WTC11 (cell line): Measurements from ENCODE around the gene KIDINS220. TPM values are rescaled to one million over a fixed set of nuclear protein-coding genes. Genes with fewer than 3 reads are reported as not detected.
A peak's percentile ranks its signal among the peaks of the same experiment; 100 is the strongest.

Experiments used
- ATAC-seq: fragments of 200-7000 bp; cut with Tn5 transposase; 2 replicates; pipeline ENCODE4 v1.10.0; 2021; ENCODE audit warnings: mild to moderate bottlenecking, moderate library complexity
- CTCF ChIA-PET: fragments of 300-600 bp; sonication (Branson Sonifier 250); formaldehyde crosslinking; loops from one replicate; lab custom pipeline; 2021; ENCODE audit warnings: antibody characterized with exemption; lab: Charles Lee
- POLR2A ChIA-PET: fragments of 350-600 bp; sonication (Branson Sonifier 250); formaldehyde crosslinking; loops from one replicate; lab custom pipeline; 2021; ENCODE audit warnings: antibody characterized with exemption; lab: Charles Lee
- DNase-seq: peaks from one replicate; pipeline ENCODE4 v3.0.0; 2021; ENCODE audit warnings: low spot score
- H3K27ac Mint-ChIP-seq: 2 replicates; pipeline ENCODE4 v1.8.0; 2021; ENCODE audit warnings: mixed read lengths
- H3K27me3 Mint-ChIP-seq: 2 replicates; pipeline ENCODE4 v1.8.0; 2021; ENCODE audit warnings: low read depth, mild to moderate bottlenecking, moderate library complexity, mixed read lengths
- H3K36me3 Mint-ChIP-seq: 2 replicates; pipeline ENCODE4 v1.8.0; 2021; ENCODE audit warnings: mixed read lengths
- H3K4me1 Mint-ChIP-seq: 2 replicates; pipeline ENCODE4 v1.8.0; 2022; ENCODE audit warnings: mixed read lengths
- H3K4me3 Mint-ChIP-seq: 2 replicates; pipeline ENCODE4 v1.8.0; 2021; ENCODE audit warnings: mild to moderate bottlenecking, moderate library complexity, mixed read lengths
- H3K9me3 Mint-ChIP-seq: 2 replicates; pipeline ENCODE4 v1.8.0; 2021; ENCODE audit warnings: mixed read lengths
- ARID4B ChIP-seq: sonication (generic); formaldehyde crosslinking; IDR thresholded peaks from 2 replicates; pipeline ENCODE4 v1.8.0; 2023; ENCODE audit warnings: missing genetic modification reagents, mild to moderate bottlenecking, borderline replicate concordance
- CBFB ChIP-seq: sonication (generic); formaldehyde crosslinking; IDR thresholded peaks from 2 replicates; pipeline ENCODE4 v1.8.1; 2022; ENCODE audit warnings: mild to moderate bottlenecking, low read depth, missing genetic modification reagents
- ESRRA ChIP-seq: sonication (generic); formaldehyde crosslinking; IDR thresholded peaks from 2 replicates; pipeline ENCODE4 v1.8.1; 2022; ENCODE audit warnings: mild to moderate bottlenecking, missing genetic modification reagents, borderline replicate concordance
- FOXJ3 ChIP-seq: sonication (generic); formaldehyde crosslinking; IDR thresholded peaks from 2 replicates; pipeline ENCODE4 v1.9.0; 2021; ENCODE audit warnings: missing genetic modification reagents, mild to moderate bottlenecking, borderline replicate concordance
- GRHL2 ChIP-seq: fragments of 250-450 bp; sonication (Bioruptor Pico); IDR thresholded peaks from 2 replicates; pipeline ENCODE4 v1.8.0; 2022; ENCODE audit warnings: mild to moderate bottlenecking, moderate library complexity; ENCODE audit not compliant: insufficient replicate concordance, severe bottlenecking
- JUN ChIP-seq: sonication (generic); formaldehyde crosslinking; IDR thresholded peaks from 2 replicates; pipeline ENCODE4 v1.8.0; 2023; ENCODE audit warnings: mild to moderate bottlenecking, missing genetic modification reagents
- MAX ChIP-seq: sonication (generic); formaldehyde crosslinking; IDR thresholded peaks from 2 replicates; pipeline ENCODE4 v1.8.0; 2022; ENCODE audit warnings: mild to moderate bottlenecking, missing genetic modification reagents
- NFYB ChIP-seq: sonication (generic); formaldehyde crosslinking; conservative IDR thresholded peaks from 2 replicates; pipeline ENCODE4 v1.8.0; 2022; ENCODE audit warnings: low read depth, missing genetic modification reagents
- ZBTB43 ChIP-seq: sonication (generic); formaldehyde crosslinking; IDR thresholded peaks from 2 replicates; pipeline ENCODE4 v1.8.1; 2023; ENCODE audit warnings: mild to moderate bottlenecking, missing genetic modification reagents
- ZNF219 ChIP-seq: sonication (generic); formaldehyde crosslinking; IDR thresholded peaks from 2 replicates; pipeline ENCODE4 v1.8.0; 2023; ENCODE audit warnings: missing genetic modification reagents, mild to moderate bottlenecking, borderline replicate concordance
- ZNF396 ChIP-seq: fragments of 250-450 bp; sonication (Bioruptor Pico); IDR thresholded peaks from 2 replicates; pipeline ENCODE4 v1.8.0; 2021; ENCODE audit warnings: mild to moderate bottlenecking, moderate library complexity, borderline replicate concordance
- total RNA-seq: library from RNA; stranded (reverse); gene quantifications from 3 replicates; pipeline ENCODE4 v1.2.3, GENCODE V29; 2021
- TF ChIP-seq, protein P1 (sequence below): sonication (generic); formaldehyde crosslinking; IDR thresholded peaks from 2 replicates; pipeline ENCODE4 v1.8.0; 2022; ENCODE audit warnings: mild to moderate bottlenecking, missing genetic modification reagents
- TF ChIP-seq, protein P2 (sequence below): sonication (generic); formaldehyde crosslinking; IDR thresholded peaks from 2 replicates; pipeline ENCODE4 v1.8.1; 2023; ENCODE audit warnings: mild to moderate bottlenecking, missing genetic modification reagents, moderate library complexity
- TF ChIP-seq, protein P3 (sequence below): sonication (generic); formaldehyde crosslinking; IDR thresholded peaks from 2 replicates; pipeline ENCODE4 v1.8.1; 2023; ENCODE audit warnings: mild to moderate bottlenecking, missing genetic modification reagents
- TF ChIP-seq, protein P4 (sequence below): sonication (generic); formaldehyde crosslinking; IDR thresholded peaks from 2 replicates; pipeline ENCODE4 v1.8.0; 2023; ENCODE audit warnings: mild to moderate bottlenecking, missing genetic modification reagents

The KIDINS220 gene
- total RNA-seq, 1 experiment from 2014 or later = 23.9 TPM

DNA sequence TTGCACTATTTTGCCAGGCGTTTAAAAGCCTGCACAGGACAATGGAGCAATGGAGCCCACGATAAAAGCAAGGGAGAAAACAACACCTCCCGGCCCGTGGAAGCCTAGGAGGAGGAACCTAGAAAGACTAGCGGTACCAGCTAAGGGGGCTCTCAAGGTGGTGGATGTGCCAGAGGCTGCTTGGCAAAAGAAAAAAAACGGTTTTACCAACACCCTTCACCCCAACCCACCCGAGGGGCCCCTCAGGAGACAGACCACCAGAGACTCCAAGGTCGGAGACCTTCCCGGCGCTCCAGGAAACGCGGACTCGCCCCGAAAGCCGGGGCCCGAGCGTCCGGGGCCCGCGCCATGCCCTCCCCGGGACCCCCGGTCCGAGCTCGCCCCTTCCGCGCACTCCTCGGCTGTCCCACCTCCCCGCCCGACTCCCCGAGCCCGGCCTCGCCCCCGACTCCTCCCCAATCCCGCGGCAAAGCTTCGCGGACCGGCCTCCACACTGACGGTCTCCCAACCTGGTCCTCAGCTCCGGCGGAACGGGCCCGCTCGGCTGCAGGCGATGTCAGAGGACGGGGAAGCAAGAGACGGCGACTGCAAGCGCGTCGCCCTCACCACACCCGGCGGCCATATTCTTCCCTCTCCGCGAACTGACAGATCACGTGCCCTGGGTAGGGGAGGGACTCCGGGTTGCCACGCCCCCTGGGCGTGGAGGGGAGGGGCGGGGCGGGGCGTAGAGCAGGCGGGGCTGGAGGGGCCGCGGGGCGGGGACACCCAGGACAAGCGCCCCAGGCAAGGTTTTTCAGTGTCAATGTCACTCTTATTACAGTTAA is at the start of gene KIDINS220 (continued):
- TF ChIP-seq ARID4B (CRISPR knock-in tag) (peak; percentile 85; the same call in 1 of the 2 replicates), JUN (no peak), CBFB (CRISPR knock-in tag) (no peak)
- TF ChIP-seq, protein P1, sequence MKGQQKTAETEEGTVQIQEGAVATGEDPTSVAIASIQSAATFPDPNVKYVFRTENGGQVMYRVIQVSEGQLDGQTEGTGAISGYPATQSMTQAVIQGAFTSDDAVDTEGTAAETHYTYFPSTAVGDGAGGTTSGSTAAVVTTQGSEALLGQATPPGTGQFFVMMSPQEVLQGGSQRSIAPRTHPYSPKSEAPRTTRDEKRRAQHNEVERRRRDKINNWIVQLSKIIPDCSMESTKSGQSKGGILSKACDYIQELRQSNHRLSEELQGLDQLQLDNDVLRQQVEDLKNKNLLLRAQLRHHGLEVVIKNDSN (CRISPR knock-in tag) = peak; percentile 92
- TF ChIP-seq, all 79 proteins: peak for 9

GRCh38 chr2:8886876-8887275 is 49.5 kb upstream of the KIDINS220 start:
- peaks cover 32% of the 10 kb centered on the region for H3K4me1 Mint-ChIP-seq
- no peaks in the 10 kb centered on the region for H3K36me3 Mint-ChIP-seq
- ChIA-PET CTCF (no interaction called here), POLR2A (no interaction called here)
- TF ChIP-seq NFYB (no peak), FOXJ3 (CRISPR knock-in tag) (no peak)
- TF ChIP-seq, protein P2, sequence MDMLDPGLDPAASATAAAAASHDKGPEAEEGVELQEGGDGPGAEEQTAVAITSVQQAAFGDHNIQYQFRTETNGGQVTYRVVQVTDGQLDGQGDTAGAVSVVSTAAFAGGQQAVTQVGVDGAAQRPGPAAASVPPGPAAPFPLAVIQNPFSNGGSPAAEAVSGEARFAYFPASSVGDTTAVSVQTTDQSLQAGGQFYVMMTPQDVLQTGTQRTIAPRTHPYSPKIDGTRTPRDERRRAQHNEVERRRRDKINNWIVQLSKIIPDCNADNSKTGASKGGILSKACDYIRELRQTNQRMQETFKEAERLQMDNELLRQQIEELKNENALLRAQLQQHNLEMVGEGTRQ = no peak
- H3K4me3 Mint-ChIP-seq = no peak overlapping the region
- DNase-seq (no peak), ATAC-seq (no peak)
- H3K9me3 Mint-ChIP-seq = no peaks in the 10 kb centered on the region
- H3K27ac Mint-ChIP-seq = 0 out of 2 replicates have a peak overlapping the region, but pooled peaks have one; percentile 17
- H3K27me3 Mint-ChIP-seq = no peaks in the 10 kb centered on the region

GRCh38 chr2:8886202-8886518 is 48.7 kb upstream of the KIDINS220 start:
- POLR2A ChIA-PET = no interaction called here
- Mint-ChIP-seq H3K27ac (no peak overlapping the region; the same call in 1 of the 2 replicates), H3K9me3 (no peaks in the 10 kb centered on the region), H3K4me3 (no peak overlapping the region), H3K36me3 (no peaks in the 10 kb centered on the region), H3K27me3 (no peaks in the 10 kb centered on the region), H3K4me1 (peaks cover 32% of the 10 kb centered on the region)
- no peak for DNase-seq
- CTCF ChIA-PET = no interaction called here
- no peak for ATAC-seq
- no peak for TF ChIP-seq MAX (CRISPR knock-in tag)
- no peak for TF ChIP-seq ZNF396 (CRISPR knock-in tag)
- no peak for TF ChIP-seq GRHL2 (CRISPR knock-in tag)
- no peak for TF ChIP-seq ZBTB43 (CRISPR knock-in tag)
- TF ChIP-seq, protein P3, sequence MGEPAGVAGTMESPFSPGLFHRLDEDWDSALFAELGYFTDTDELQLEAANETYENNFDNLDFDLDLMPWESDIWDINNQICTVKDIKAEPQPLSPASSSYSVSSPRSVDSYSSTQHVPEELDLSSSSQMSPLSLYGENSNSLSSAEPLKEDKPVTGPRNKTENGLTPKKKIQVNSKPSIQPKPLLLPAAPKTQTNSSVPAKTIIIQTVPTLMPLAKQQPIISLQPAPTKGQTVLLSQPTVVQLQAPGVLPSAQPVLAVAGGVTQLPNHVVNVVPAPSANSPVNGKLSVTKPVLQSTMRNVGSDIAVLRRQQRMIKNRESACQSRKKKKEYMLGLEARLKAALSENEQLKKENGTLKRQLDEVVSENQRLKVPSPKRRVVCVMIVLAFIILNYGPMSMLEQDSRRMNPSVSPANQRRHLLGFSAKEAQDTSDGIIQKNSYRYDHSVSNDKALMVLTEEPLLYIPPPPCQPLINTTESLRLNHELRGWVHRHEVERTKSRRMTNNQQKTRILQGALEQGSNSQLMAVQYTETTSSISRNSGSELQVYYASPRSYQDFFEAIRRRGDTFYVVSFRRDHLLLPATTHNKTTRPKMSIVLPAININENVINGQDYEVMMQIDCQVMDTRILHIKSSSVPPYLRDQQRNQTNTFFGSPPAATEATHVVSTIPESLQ (CRISPR knock-in tag) = no peak
- TF ChIP-seq ZNF219 (CRISPR knock-in tag) = no peak
- TF ChIP-seq, protein P1 (CRISPR knock-in tag) = no peak
- TF ChIP-seq, protein P4, sequence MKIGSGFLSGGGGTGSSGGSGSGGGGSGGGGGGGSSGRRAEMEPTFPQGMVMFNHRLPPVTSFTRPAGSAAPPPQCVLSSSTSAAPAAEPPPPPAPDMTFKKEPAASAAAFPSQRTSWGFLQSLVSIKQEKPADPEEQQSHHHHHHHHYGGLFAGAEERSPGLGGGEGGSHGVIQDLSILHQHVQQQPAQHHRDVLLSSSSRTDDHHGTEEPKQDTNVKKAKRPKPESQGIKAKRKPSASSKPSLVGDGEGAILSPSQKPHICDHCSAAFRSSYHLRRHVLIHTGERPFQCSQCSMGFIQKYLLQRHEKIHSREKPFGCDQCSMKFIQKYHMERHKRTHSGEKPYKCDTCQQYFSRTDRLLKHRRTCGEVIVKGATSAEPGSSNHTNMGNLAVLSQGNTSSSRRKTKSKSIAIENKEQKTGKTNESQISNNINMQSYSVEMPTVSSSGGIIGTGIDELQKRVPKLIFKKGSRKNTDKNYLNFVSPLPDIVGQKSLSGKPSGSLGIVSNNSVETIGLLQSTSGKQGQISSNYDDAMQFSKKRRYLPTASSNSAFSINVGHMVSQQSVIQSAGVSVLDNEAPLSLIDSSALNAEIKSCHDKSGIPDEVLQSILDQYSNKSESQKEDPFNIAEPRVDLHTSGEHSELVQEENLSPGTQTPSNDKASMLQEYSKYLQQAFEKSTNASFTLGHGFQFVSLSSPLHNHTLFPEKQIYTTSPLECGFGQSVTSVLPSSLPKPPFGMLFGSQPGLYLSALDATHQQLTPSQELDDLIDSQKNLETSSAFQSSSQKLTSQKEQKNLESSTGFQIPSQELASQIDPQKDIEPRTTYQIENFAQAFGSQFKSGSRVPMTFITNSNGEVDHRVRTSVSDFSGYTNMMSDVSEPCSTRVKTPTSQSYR = no peak
- TF ChIP-seq ESRRA (CRISPR knock-in tag) = no peak
